ENCODE results near the gene TCEAL7. TPM values are rescaled to one million over a fixed set of nuclear protein-coding genes. Genes with fewer than 3 reads are reported as not detected.
"Not testable (repeated sequence)": the region's sequence is repeated elsewhere in the genome, so short reads cannot be mapped to it uniquely, and the experiment has no call there.

The TCEAL7 gene
- total RNA-seq, 2 donors from 2014 or later = 1.4 to 6.2 TPM

- Histone ChIP-seq H3K4me1 (replicated peaks) (no peaks in the 10 kb centered on the region), H3K27me3 (replicated peaks; ENCODE audit: insufficient read depth) (no peaks in the 10 kb centered on the region), H3K36me3 (no peaks in the 10 kb centered on the region), H3K27ac (peak overlapping the region; percentile 92), H3K9me3 (no peaks in the 10 kb centered on the region), H3K4me3 (peak overlapping the region; percentile 51 to 54)
- peak; percentile 20 for DNase-seq (ENCODE audit: low spot score)
- TF ChIP-seq POLR2A (IDR thresholded peaks at IDR 0.05) = no peak
- intact Hi-C loops (cut with DNase I) = no loop called here
- WGBS = under 1% methylated on average over 13 of the region's 13 CpGs
Measured at GRCh38 chrX:103356858-103357257, 26.8 kb downstream of the TCEAL7 start.

DNA sequence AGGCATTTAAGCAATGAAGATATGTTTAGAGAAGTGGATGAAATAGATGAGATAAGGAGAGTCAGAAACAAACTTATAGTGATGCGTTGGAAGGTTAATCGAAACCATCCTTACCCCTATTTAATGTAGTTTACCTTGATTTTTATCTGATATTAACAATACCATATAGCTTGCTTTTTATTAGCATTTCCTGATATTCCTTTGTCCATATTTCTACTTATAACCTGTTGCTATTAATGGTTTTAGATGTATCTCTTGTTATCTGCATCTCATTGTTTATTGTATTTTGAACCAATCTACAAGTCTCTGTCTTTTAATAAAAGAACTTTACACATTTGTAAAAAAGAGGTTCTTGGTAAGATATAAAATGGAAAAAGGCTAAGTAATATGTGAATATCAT, 27.8 kb downstream of the TCEAL7 start:
- Histone ChIP-seq H3K27me3 (replicated peaks; ENCODE audit: insufficient read depth) (no peaks in the 10 kb centered on the region), H3K36me3 (no peaks in the 10 kb centered on the region), H3K9me3 (no peaks in the 10 kb centered on the region), H3K27ac (peak overlapping the region in 1 of 2 donors; percentile 92), H3K4me3 (no peak overlapping the region), H3K4me1 (replicated peaks) (no peaks in the 10 kb centered on the region)
- no peak for DNase-seq (ENCODE audit: low spot score)
- WGBS = 54% methylated on average over 2 of the region's 2 CpGs
- TF ChIP-seq, protein P1, sequence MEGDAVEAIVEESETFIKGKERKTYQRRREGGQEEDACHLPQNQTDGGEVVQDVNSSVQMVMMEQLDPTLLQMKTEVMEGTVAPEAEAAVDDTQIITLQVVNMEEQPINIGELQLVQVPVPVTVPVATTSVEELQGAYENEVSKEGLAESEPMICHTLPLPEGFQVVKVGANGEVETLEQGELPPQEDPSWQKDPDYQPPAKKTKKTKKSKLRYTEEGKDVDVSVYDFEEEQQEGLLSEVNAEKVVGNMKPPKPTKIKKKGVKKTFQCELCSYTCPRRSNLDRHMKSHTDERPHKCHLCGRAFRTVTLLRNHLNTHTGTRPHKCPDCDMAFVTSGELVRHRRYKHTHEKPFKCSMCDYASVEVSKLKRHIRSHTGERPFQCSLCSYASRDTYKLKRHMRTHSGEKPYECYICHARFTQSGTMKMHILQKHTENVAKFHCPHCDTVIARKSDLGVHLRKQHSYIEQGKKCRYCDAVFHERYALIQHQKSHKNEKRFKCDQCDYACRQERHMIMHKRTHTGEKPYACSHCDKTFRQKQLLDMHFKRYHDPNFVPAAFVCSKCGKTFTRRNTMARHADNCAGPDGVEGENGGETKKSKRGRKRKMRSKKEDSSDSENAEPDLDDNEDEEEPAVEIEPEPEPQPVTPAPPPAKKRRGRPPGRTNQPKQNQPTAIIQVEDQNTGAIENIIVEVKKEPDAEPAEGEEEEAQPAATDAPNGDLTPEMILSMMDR (IDR thresholded peaks at IDR 0.05) = no peak
- TF ChIP-seq POLR2A (IDR thresholded peaks at IDR 0.05) (no peak), POLR2AphosphoS5 (IDR thresholded peaks at IDR 0.05) (no peak)
- intact Hi-C loops (cut with DNase I) = no loop called here

GRCh38 chrX:103359605-103360004, 29.6 kb downstream of the TCEAL7 start:
- H3K4me1 ChIP-seq (replicated peaks); H3K36me3 ChIP-seq; H3K9me3 ChIP-seq; H3K27me3 ChIP-seq (replicated peaks; ENCODE audit: insufficient read depth); DNase-seq (ENCODE audit: low spot score); H3K4me3 ChIP-seq; intact Hi-C loops (cut with DNase I); H3K27ac ChIP-seq: not testable (repeated sequence)
- 81% methylated on average over 3 of the region's 3 CpGs for WGBS

DNA sequence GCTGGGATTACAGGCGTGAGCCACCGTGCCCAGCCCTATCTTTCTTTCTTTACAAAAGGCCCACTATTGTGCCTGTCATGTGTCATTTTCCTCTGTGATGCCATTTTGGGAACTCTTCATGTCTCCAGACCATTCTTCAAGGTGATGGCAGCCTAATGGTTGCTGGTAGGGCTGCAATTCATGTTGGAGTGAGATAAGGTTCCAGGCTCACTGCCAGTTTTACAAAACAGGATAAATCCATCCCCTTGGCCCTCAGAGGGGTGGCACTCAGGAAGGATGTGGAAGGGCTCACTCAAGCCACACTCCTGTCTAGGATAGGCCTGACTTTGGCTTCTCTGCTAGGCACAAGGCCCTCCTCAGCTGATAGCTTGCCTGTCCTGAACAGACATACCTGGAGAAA, 30.1 kb downstream of the TCEAL7 start:
- Histone ChIP-seq H3K36me3 (no peaks in the 10 kb centered on the region), H3K9me3 (no peaks in the 10 kb centered on the region), H3K27ac (no peak overlapping the region), H3K27me3 (replicated peaks; ENCODE audit: insufficient read depth) (no peaks in the 10 kb centered on the region), H3K4me3 (no peak overlapping the region), H3K4me1 (replicated peaks) (no peaks in the 10 kb centered on the region)
- TF ChIP-seq, protein P1 (IDR thresholded peaks at IDR 0.05) = no peak
- TF ChIP-seq POLR2A (IDR thresholded peaks at IDR 0.05) (no peak), POLR2AphosphoS5 (IDR thresholded peaks at IDR 0.05) (no peak)
- DNase-seq (ENCODE audit: low spot score) = no peak
- 63% methylated on average over 2 of the region's 2 CpGs for WGBS
- intact Hi-C loops (cut with DNase I) = no loop called here

GRCh38 chrX:103360916-103361315, 30.9 kb downstream of the TCEAL7 start:
- Histone ChIP-seq H3K36me3 (no peaks in the 10 kb centered on the region), H3K4me1 (replicated peaks) (no peaks in the 10 kb centered on the region), H3K9me3 (no peaks in the 10 kb centered on the region), H3K27me3 (replicated peaks; ENCODE audit: insufficient read depth) (no peaks in the 10 kb centered on the region), H3K4me3 (no peak overlapping the region), H3K27ac (no peak overlapping the region)
- intact Hi-C loops (cut with DNase I) = no loop called here
- 15% methylated on average over 2 of the region's 2 CpGs for WGBS
- TF ChIP-seq POLR2A (IDR thresholded peaks at IDR 0.05) = no peak
- TF ChIP-seq, protein P1 (IDR thresholded peaks at IDR 0.05) = no peak
- no peak for TF ChIP-seq POLR2AphosphoS5 (IDR thresholded peaks at IDR 0.05)
- no peak for DNase-seq (ENCODE audit: low spot score)

DNA sequence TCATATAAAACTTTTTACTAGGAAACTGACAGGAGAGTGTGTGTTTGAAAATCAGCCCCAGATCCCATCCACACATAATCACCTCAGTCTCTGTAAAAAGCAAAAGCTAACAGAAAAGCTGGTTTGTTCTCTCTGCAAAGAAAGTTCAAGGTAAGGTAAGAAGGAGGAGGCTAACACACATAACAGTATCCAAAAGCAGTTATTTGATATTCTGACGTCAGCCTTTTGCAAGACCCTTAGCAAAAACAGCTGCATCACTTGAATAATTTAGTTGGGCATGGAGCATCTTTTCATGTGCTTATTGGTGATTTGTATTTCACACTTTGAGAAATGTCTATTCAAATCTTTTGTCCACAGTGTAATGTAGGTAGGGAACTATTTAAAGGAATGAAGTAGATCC, 31.8 kb downstream of the TCEAL7 start:
- no peak for TF ChIP-seq POLR2AphosphoS5 (IDR thresholded peaks at IDR 0.05)
- TF ChIP-seq, protein P1 (IDR thresholded peaks at IDR 0.05) = no peak
- TF ChIP-seq POLR2A (IDR thresholded peaks at IDR 0.05) = no peak
- 33% methylated on average over 1 of the region's 1 CpG for WGBS
- DNase-seq (ENCODE audit: low spot score) = no peak
- Histone ChIP-seq H3K36me3 (no peaks in the 10 kb centered on the region), H3K4me3 (no peak overlapping the region), H3K27me3 (replicated peaks; ENCODE audit: insufficient read depth) (no peaks in the 10 kb centered on the region), H3K9me3 (no peaks in the 10 kb centered on the region), H3K4me1 (replicated peaks) (no peaks in the 10 kb centered on the region), H3K27ac (no peak overlapping the region)
- intact Hi-C loops (cut with DNase I) = no loop called here

All from prostate gland (tissue), 2 donors.